Measurements from ENCODE around the gene IRGQ. TPM values are rescaled to one million over a fixed set of nuclear protein-coding genes. Genes with fewer than 3 reads are reported as not detected.
"Not testable (repeated sequence)": the region's sequence is repeated elsewhere in the genome, so short reads cannot be mapped to it uniquely, and the experiment has no call there.

The IRGQ gene
- total and polyA plus RNA-seq, 2 experiments from 2014 or later, result 5.7 to 19.9 TPM

- TF ChIP-seq EZH2phosphoT487 (IDR thresholded peaks at IDR 0.05; ENCODE audit: insufficient read depth, low read depth) (no peak), EZH2 (IDR thresholded peaks at IDR 0.05; ENCODE audit: insufficient read depth, poor library complexity, severe bottlenecking) (no peak)
- 96% methylated on average over 53 to 63 of the region's 63 CpGs for WGBS, 2 experiments (ENCODE audit: low coverage in 1 of 2, low lambda C conversion rate in 2 of 2, missing lambda C conversion rate in 2 of 2)
- Histone ChIP-seq H4K20me1 (ENCODE audit: insufficient read depth) (no peaks in the 10 kb centered on the region), H3K27ac (no peak overlapping the region), H3K9me2 (ENCODE audit: insufficient read depth) (no peaks in the 10 kb centered on the region), H3K79me2 (ENCODE audit: insufficient read depth) (peaks cover 70% of the 10 kb centered on the region), H2AFZ (no peak overlapping the region), H3K27me3 (replicated peaks; ENCODE audit: insufficient read depth) (no peaks in the 10 kb centered on the region), H3K36me3 (ENCODE audit: low read depth) (peaks cover 8% of the 10 kb centered on the region; the same call in 1 of the 2 replicates), H3K9ac (no peak overlapping the region), H3K4me1 (ENCODE audit: insufficient read depth) (peaks cover 9% of the 10 kb centered on the region), H3K4me3 (no peak overlapping the region), H3K4me2 (ENCODE audit: unreplicated experiment) (no peak overlapping the region), H3F3A (ENCODE audit: insufficient read depth) (no peaks in the 10 kb centered on the region; the same call in 1 of the 2 replicates), H3K9me3 (ENCODE audit: low read depth) (no peaks in the 10 kb centered on the region)
- in situ Hi-C loops (cut with MboI), result no loop called here
- no peak for DNase-seq
Measured at GRCh38 chr19:43591904-43592772, 3.8 kb downstream of the IRGQ start.

GRCh38 chr19:43589678-43590077 lies 6.3 kb downstream of the IRGQ start:
- TF ChIP-seq EZH2phosphoT487 (IDR thresholded peaks at IDR 0.05; ENCODE audit: insufficient read depth, low read depth) (no peak), EZH2 (IDR thresholded peaks at IDR 0.05; ENCODE audit: insufficient read depth, poor library complexity, severe bottlenecking) (no peak)
- H3F3A ChIP-seq (ENCODE audit: insufficient read depth), result no peaks in the 10 kb centered on the region
- H3K9me3 ChIP-seq (ENCODE audit: low read depth), result no peaks in the 10 kb centered on the region
- WGBS, 2 experiments (ENCODE audit: low coverage in 1 of 2, low lambda C conversion rate in 2 of 2, missing lambda C conversion rate in 2 of 2), result 71 to 82% methylated on average over 5 to 6 of the region's 6 CpGs
- H3K9ac ChIP-seq, result no peak overlapping the region
- H3K4me3 ChIP-seq, result no peak overlapping the region
- peaks cover 9% of the 10 kb centered on the region for H3K4me1 ChIP-seq (ENCODE audit: insufficient read depth)
- no peaks in the 10 kb centered on the region for H3K9me2 ChIP-seq (ENCODE audit: insufficient read depth)
- H3K27ac ChIP-seq, result no peak overlapping the region
- no peak overlapping the region for H2AFZ ChIP-seq
- in situ Hi-C loops (cut with MboI), result no loop called here
- H3K27me3 ChIP-seq (replicated peaks; ENCODE audit: insufficient read depth), result no peaks in the 10 kb centered on the region
- no peak overlapping the region for H3K4me2 ChIP-seq (ENCODE audit: unreplicated experiment)
- peaks cover 56% of the 10 kb centered on the region for H3K79me2 ChIP-seq (ENCODE audit: insufficient read depth)
- DNase-seq, result no peak
- no peaks in the 10 kb centered on the region for H4K20me1 ChIP-seq (ENCODE audit: insufficient read depth)
- H3K36me3 ChIP-seq (ENCODE audit: low read depth), result peaks cover 10% of the 10 kb centered on the region; the same call in 1 of the 2 replicates

GRCh38 chr19:43589277-43589676 lies 6.7 kb downstream of the IRGQ start:
- Histone ChIP-seq H3K4me2 (ENCODE audit: unreplicated experiment) (no peak overlapping the region), H3K4me1 (ENCODE audit: insufficient read depth) (peaks cover 8% of the 10 kb centered on the region), H3K27ac (no peak overlapping the region), H2AFZ (no peak overlapping the region), H3K9ac (no peak overlapping the region), H3K4me3 (no peak overlapping the region), H3K27me3 (replicated peaks; ENCODE audit: insufficient read depth) (no peaks in the 10 kb centered on the region), H3K79me2 (ENCODE audit: insufficient read depth) (peaks cover 52% of the 10 kb centered on the region), H3K9me3 (ENCODE audit: low read depth) (no peaks in the 10 kb centered on the region), H3F3A (ENCODE audit: insufficient read depth) (0 out of 2 replicates have a peak, but pooled peaks cover 3% of the 10 kb centered on the region), H3K9me2 (ENCODE audit: insufficient read depth) (no peaks in the 10 kb centered on the region), H3K36me3 (ENCODE audit: low read depth) (peaks cover 10% of the 10 kb centered on the region; the same call in 1 of the 2 replicates), H4K20me1 (ENCODE audit: insufficient read depth) (no peaks in the 10 kb centered on the region)
- WGBS, 2 experiments (ENCODE audit: low coverage in 1 of 2, low lambda C conversion rate in 2 of 2, missing lambda C conversion rate in 2 of 2), result 76% methylated on average over 5 of the region's 5 CpGs
- in situ Hi-C loops (cut with MboI), result no loop called here
- DNase-seq, result no peak
- TF ChIP-seq EZH2 (IDR thresholded peaks at IDR 0.05; ENCODE audit: insufficient read depth, poor library complexity, severe bottlenecking) (no peak), EZH2phosphoT487 (IDR thresholded peaks at IDR 0.05; ENCODE audit: insufficient read depth, low read depth) (no peak)

DNA sequence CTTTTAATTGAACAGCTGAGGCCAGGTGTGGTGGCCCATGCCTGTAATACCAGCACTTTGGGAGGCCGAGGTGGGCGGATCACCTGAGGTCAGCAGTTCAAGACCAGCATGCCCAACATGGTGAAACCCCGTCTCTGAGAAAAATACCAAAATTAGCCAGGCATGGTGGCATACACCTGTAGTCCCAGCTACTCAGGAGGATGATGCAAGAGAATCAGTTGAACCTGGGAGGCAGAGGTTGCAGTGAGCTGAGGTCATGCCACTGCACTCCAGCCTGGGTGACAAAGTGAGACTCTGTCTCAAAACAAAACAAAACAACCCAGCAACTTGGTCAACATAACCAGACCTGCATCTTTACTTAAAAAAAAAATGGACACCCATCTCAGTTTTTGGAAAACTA lies 8.9 kb downstream of the IRGQ start:
- H3K4me3 ChIP-seq; H4K20me1 ChIP-seq (ENCODE audit: insufficient read depth); H3K27ac ChIP-seq; H2AFZ ChIP-seq; H3K9me3 ChIP-seq (ENCODE audit: low read depth); H3K4me1 ChIP-seq (ENCODE audit: insufficient read depth); H3K9me2 ChIP-seq (ENCODE audit: insufficient read depth); H3K27me3 ChIP-seq (replicated peaks; ENCODE audit: insufficient read depth); H3F3A ChIP-seq (ENCODE audit: insufficient read depth); H3K36me3 ChIP-seq (ENCODE audit: low read depth); DNase-seq; in situ Hi-C loops (cut with MboI); H3K9ac ChIP-seq; H3K4me2 ChIP-seq (ENCODE audit: unreplicated experiment): not testable (repeated sequence)
- peaks cover 32% of the 10 kb centered on the region for H3K79me2 ChIP-seq (ENCODE audit: insufficient read depth)
- 88 to 100% methylated on average over 3 of the region's 3 CpGs for WGBS, 2 experiments (ENCODE audit: low coverage in 1 of 2, low lambda C conversion rate in 2 of 2, missing lambda C conversion rate in 2 of 2)

Data from GM23248 (cell line).